GM18526 (cell line): Measurements from ENCODE around the gene CEL.
"Not testable (repeated sequence)": the region's sequence is repeated elsewhere in the genome, so short reads cannot be mapped to it uniquely, and the experiment has no call there.

Experiments used
- POLR2A ChIP-seq: IDR thresholded peaks from 3 replicates; pipeline ENCODE4 v1.6.1; 2011; ENCODE audit not compliant: insufficient read length; ENCODE audit errors: extremely low read depth

The CEL gene

DNA sequence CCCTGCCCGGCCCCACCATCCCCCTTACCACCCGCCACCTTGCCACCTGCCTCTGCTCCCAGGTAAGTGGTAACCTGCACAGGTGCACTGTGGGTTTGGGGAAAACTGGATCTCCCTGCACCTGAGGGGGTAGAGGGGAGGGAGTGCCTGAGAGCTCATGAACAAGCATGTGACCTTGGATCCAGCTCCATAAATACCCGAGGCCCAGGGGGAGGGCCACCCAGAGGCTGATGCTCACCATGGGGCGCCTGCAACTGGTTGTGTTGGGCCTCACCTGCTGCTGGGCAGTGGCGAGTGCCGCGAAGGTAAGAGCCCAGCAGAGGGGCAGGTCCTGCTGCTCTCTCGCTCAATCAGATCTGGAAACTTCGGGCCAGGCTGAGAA is at the start of gene CEL:
Gene CEL, plus strand, starts transcription at position 218 of the 382 bp plus-strand sequence. Its CDS starts 22 bp downstream, at position 240.
- not testable (repeated sequence) for TF ChIP-seq POLR2A

DNA sequence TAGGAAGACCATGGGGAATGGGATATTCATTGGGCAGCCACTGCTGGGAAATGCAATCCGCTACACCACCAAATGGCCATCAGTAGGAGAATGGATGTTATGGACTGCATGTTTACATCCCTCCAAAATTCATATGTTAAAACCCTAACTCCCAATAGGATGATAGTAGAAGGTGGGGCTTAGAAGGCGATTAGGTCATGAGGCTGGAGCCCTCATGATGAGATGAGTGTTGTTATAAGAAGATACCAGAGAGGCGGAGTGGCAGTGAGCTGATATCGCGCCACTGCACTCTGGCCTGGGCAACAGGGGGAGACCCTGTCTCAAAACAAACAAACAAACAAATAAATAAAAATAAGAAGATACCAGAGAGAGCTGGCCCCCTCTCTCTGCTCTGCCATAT is 47.1 kb upstream of the CEL start:
- no peak for TF ChIP-seq POLR2A

DNA sequence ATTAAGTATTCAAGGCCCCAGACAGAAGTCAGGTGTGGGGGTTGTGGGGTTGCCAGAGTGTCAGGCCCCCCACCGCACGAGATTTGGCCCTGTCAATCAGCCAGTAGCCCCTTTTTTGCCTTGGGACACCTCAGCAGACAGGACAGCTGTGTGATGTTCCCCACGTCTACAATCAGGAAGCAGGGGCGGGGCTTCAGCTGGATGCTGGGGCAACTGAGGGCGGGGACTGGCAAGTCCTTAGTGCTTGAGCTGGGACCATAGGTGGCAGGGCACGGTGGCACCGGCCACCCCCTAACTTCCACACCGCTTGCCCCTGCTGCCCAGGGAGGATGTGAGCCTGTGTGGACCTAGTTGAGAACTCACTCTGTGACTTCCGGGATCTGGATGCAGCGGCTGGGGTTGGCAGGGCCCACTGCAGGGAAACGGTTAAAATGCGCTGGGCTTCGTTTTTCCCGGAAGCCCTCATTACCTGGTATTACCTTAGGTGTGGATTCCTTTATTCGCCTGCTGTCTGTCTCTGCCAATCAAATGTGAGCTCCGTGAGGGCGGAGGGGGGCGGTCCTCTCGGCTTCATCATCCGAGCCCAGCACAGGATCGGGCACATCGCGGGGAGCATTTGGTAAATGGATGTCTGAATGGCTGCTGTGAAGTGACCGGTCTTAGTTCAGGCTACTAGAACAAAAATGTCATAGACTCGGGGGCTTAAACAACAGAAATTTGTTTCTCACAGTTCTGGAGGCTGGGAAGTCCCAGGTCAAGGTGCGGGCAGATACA is 38.5 kb upstream of the CEL start:
- TF ChIP-seq POLR2A = no peak

DNA sequence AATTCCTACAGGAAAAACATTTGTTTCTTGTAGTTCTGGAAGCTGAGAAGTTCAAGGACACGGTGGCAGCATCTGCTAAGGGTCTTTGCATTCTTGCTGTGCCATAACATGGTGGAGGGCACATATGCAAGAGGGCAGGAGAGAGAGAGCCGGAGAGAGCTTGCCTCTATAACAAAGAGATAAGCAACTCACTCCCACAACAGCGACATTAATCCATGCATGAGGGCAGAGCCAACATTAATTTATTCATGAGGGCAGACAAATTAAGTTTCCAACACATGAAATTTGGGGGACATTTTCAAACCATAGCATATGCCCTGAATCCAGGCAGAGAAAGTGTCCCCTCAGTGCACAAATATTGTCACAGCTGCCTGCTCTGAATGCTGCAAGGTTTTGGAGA is 35.4 kb upstream of the CEL start:
- TF ChIP-seq POLR2A = no peak

- TF ChIP-seq POLR2A = no peak
Measured at GRCh38 chr9:133027134-133027533, 34.6 kb upstream of the CEL start.

DNA sequence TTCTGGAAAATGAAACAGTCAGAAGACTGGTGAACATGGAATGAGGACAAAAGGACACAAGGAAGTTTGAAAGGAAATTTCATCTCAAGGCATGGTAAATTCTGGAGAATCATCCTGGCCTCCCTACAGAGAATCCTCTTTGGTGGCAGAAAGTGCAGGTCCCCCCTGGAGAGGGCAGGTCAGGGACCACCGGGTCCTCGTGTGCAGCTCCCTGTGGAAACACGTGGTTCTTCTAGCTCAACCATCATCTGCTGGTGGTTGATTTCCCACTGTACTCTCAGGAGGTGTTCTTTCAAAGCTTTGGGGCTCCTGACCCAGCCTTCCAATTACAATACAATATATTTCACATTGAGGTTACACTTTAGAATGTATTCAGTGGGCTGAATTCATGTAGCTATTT is 33.6 kb upstream of the CEL start:
- no peak for TF ChIP-seq POLR2A

DNA sequence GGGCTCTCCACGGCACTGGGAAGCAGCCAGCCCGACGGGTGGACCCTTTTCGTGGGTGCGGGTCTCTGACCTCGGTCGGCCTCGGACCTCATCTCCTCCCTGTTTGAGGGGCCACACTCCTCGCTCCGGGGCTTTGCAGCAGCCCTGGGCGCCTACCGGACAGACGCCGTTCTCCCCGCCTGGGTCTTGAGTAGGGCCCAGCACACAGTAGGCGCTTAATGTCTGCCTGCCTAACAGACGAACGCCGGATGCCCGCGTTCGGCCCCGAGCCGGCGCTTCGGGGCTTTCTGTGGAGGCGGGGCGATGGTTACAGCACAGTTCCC is 31.8 kb upstream of the CEL start:
- no peak for TF ChIP-seq POLR2A

GRCh38 chr9:133030317-133031129 is 31.3 kb upstream of the CEL start, which contains the start of gene GTF3C5:
Gene GTF3C5, plus strand, starts transcription at chr9:133030997. Its CDS starts 15 bp downstream, at chr9:133031012.
- TF ChIP-seq POLR2A = peak; percentile 85

GRCh38 chr9:133031130-133031422 is 30.7 kb upstream of the CEL start:
- TF ChIP-seq POLR2A = no peak

DNA sequence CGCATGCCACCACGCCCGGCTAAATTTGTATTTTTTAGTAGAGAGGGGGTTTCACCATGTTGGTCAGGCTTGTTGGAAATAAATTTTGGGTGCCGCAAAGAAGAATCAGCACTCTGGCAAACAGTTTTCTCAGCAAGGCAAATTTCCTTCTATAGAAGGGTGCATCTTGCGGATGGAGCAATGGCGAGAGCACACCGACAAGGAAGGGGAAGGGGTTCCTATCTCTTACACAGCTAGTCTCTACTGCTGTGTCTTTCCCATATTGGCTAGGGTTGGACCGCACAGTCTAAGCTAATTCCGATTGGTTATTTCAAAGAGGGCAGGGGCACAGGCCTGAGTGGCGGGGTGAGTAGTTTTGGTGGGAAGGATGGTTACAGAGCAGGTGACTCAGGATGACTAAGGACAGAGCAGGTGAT is 30.3 kb upstream of the CEL start:
- no peak for TF ChIP-seq POLR2A

GRCh38 chr9:133032171-133032570 is 29.6 kb upstream of the CEL start:
- no peak for TF ChIP-seq POLR2A

DNA sequence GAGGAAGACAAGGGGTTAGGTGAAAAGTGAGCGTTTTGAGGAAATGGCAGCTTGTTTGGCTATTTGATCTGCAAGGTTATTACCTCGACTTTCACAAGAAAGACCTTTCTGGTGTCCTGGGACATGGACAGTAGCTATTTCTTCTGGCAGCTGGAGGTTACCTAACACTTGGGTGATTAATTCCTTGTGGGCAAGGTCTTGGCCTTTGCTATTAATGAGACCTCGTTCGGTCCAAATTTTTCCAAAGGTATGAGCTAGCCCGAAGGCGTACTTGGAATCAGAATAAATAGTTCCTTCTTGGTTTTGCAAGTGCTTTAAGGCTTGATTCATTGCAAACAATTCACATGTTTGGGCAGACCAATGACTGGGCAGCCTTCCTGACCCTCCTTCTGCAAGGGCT is 26.1 kb upstream of the CEL start:
- TF ChIP-seq POLR2A = no peak

DNA sequence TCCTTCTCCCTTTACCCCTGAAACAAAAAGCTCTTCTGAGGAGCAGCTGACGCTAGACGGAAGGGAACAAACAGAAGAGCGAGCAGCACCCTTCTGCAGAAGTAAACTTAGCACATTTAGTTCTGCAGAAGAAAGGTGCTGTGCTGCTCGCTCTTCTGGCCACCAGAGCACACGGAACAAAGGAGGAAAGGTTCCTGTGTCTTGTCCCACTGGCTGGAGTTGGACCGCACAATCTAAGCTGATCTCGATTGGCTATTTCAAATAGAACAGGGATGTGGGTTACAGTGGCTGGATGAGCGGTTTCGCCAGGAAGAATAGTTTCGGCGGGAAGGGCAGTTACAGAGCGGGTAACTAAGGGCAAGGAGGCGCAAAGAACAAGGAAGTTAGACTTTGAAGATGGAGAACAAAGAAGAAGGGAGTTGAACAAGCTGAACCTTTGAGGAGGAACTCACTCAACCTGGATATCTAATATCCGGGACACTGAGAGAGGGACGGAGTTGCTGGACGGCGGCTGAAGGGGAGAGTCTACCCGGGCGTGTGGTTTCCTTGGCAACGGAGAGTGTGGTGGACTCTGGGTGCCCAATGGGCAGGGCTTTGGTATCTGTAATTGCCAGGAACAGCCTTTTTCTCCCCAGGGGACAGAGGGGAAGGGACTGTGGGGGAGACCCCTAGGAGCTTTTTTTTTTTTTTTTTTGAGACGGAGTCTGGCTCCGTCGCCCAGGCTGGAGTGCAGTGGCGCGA is 23.8 kb upstream of the CEL start:
- no peak for TF ChIP-seq POLR2A

GRCh38 chr9:133041958-133042357 is 19.8 kb upstream of the CEL start:
- TF ChIP-seq POLR2A = no peak

DNA sequence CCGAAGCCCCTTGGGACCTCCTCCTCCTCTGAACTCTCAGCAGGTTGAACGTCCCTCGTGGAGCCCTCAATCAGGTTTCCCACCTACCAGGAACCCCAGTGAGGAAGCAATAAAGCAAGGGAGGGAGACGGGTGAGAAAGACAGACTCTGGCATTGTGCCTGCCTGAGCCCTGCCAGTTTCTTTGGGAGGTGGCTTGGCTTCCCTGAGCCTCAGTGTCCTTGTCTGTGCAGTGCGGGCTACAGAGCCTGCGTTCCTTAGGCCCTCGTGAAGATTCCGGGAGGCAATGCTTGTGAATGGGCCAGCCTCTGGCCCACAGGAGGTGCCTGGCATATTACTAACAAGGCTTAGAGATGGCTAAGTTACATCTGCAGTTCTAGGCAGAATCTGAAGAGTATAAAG is 19.1 kb upstream of the CEL start:
- TF ChIP-seq POLR2A = no peak
